ENCODE data around the gene COBLL1.

Gene COBLL1

DNA sequence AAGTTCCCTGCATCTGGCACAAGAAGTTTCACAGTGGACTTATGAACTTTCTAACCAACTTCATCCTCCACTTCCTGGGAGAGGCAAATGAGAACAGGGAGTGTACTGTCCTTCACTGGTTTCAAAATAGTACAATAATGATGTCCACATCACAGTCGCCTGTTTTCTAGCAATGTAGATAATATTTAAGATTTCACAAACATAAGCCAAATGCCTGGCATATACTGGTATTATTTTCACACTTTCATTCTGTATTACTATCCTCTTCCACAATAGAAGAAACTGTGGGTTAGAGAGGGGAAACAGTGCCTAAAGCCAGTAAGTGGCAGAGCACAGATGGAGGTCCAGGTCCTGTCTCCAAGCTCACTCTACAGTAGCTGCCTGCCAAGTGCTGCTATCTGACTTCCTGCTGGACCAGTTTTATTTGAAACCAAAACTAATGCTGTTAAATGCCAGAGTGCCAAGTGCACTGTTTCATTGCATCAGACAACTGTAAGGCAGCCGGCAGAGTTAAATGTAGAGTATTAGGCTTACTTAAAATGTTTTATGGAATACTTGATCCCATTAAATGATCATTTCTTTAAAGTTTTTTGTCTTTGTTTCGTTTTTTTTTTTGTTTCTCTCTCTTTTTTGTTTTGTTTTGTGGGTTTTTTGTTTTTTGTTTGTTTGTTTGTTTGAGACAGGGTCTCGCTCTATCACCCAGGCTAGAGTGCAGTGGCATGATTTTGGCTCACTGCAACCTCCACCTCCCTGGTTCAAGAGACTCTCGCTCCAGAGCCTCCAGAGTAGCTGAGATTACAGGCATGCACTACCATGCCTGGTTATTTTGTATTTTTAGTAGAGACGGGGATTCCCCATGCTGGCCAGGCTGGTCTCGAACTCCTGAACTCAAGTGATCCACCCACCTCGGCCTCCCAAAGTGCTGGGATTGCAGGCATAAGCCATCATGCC is 15.1 kb downstream of the COBLL1 start:
- Histone ChIP-seq H3K27ac (peak overlapping the region in 5 of 21 experiments; percentile 7 to 43 (median 32)), H3K4me3 (no peak overlapping the region)

DNA sequence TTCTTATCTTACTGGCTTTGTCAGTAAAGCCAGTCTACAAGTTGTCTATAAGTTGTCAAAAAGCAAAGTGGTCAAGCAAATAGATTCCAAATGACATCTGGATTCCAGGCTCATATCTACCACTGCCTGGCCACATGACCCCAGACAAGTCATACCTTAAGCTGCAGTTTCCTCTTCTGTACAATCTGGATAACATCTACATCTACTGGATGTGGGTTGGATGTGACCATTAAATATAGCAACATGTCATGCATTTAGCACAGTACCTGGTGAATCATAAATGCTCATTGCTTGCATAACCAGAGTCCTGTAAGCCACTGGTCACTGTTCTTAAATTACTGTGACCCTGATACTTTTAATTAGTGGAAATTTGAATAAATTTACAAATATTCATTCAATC is 16.8 kb downstream of the COBLL1 start:
- H3K4me3 ChIP-seq: no peak overlapping the region
- no peak overlapping the region for H3K27ac ChIP-seq

DNA sequence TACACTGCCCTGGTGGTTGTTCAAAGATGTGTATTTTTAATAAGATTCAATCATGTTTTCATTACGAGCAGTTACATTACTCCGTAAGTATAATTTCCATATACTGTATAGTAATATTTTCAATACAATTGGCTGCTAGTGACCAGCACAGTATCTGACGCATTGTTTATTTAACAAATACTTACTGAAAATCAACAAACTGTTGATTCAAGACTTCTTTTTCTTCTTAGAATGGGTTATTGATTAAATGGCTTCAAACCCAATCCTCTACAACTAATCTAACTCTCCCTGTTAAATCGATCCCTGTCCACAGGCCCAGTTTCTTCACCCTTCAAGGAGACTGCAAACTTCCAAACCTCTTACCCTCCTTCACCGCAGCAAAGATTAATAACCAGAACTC is 18.5 kb downstream of the COBLL1 start:
- no peak overlapping the region for H3K4me3 ChIP-seq
- H3K27ac ChIP-seq: no peak overlapping the region

DNA sequence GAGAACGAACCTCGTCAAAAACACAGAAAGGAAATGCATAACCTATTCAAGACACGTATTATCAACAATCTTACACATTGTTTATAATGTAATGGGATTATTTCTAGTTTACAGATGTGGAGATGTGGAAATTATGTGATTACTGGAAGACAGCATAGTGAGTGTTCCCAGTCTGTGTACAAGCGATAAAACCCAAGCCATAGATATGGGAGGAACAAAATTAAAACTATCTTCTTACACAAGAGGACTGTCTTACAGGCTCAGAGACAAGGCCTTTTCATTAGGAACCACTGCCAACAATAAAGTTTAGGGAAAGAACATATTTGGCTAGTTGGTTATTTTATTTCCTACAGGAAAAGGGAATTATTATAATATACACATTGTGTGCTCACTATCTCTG is 20.3 kb downstream of the COBLL1 start:
- peak overlapping the region in 1 of 21 experiments; percentile 11 for H3K27ac ChIP-seq
- H3K4me3 ChIP-seq: no peak overlapping the region

DNA sequence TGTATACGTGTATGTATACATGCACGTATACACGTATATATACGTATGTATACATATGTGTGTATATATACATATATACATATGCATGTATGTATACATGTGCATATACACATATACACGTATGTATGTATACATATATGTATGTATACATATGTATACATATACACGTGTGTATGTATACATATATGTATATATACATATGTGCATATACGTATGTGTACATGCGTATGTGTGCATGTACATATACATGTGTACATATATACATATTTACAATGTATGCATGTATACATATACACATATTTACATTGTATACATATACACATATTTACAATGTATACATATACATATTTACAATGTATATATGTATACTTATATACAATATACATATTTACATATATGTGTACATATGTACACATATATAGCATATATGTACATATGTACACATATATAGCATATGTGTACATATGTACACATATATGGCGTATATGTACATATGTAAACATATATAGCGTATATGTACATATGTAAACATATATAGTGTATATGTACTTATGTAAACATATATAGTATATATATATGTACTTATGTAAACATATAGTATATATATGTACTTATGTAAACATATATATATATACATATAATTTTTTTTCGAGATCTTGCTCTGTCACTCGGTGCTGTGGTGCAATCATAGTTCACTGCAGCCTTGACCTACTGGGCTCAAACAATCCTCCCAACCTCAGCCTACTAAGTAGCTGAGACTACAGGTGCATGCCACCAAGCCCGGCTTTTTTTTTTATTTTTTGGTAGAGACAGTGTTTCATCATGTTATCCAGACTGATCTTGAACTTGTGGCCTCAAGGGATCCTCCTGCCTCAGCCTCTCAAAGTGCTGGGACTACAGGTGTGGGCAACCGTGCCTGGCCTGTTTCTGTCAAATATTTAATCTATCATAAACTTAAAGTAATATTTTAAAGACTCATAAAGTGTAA is 23.2 kb downstream of the COBLL1 start:
- Histone ChIP-seq H3K27ac (no peak overlapping the region), H3K4me3 (no peak overlapping the region)

DNA sequence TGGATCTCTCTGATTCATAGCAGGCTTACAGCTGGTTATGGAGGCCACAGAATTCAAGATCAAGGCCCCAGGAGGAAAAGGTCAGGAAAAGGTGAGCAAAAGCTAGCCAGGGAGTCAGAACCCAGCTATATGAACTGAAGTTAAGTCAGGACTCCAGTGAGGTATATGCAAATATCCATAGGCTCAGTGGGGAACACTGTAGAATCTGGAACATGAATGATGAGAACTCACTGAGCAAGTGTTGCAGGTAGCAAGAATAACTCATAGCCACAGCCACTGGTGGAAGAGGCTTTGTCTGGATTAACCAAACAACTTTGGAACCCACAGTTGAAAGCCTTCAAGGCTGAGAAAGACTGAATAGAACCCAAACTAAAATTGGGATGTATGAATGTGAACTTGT is 24.7 kb downstream of the COBLL1 start:
- Histone ChIP-seq H3K27ac (no peak overlapping the region), H3K4me3 (no peak overlapping the region)

DNA sequence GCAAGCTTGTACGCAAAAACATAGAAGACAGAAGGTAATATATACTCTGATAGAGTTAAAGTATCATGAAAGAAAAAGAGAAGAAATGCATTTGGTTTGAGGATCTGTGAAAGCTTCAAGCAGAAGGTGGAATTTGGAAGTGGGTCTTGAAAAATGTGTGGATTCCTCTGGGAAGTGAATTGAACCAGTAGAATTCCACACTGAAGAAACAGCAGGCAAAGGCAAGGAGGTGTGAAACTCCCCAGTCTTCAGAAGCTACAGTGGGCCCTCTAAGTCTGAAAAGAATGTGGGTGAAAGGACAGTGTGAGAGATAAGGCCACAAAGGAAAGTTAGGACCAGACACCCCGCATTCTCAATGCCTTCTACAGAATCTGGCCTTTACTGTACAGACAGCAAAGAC is 25.6 kb downstream of the COBLL1 start:
- H3K27ac ChIP-seq: peak overlapping the region in 1 of 21 experiments; percentile 34
- no peak overlapping the region for H3K4me3 ChIP-seq

DNA sequence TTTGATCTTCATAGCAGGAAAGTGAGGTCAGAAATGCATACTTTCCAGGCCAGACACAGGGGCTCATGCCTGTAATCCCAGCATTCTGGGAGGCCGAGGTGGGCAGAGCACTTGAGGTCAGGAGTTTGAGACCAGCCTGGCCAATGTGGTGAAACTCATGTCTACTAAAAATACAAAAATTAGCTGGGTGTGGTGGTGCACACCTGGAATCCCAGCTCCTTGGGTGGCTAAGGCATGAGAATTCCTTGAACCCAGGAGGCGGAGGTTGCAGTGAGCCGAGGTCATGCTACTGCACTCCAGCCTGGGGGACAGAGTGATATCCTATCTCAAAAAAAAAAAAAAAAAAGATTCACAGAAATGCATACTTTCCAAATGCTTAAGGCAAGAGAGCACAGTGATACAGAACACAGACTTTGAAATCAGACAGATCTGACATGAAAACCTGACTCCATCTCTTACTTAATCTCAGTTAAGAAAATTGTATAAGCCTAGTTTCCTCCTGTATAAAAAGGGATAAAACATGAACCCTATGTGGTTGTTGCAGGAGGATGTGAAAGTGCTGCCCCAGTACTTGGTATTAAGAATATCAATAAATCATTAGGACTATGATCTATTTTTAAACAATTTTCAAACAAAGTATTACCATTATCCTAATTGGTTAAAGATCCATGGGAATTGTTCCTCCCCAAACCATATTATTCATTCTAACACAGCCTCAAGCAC is 26.4 kb downstream of the COBLL1 start:
- no peak overlapping the region for H3K27ac ChIP-seq
- no peak overlapping the region for H3K4me3 ChIP-seq

DNA sequence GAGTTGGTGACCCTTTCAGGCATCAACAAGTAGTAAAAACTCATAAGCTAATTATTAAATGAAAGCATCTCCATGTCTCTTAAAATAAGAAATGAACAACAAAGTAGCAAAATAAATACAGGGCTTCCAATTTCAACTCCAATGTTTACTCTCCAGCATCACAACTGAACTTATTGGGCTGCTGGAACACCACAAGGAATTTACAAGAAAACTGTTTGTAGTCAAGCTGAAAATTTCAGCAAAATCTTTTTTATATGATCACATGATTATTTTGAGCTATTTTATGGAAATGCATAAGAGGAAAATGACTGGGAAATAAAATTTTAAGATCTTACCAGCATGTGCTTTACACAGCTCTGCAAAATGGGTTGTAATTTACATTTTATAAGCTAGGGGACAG is 28.1 kb downstream of the COBLL1 start:
- H3K4me3 ChIP-seq: no peak overlapping the region
- no peak overlapping the region for H3K27ac ChIP-seq

DNA sequence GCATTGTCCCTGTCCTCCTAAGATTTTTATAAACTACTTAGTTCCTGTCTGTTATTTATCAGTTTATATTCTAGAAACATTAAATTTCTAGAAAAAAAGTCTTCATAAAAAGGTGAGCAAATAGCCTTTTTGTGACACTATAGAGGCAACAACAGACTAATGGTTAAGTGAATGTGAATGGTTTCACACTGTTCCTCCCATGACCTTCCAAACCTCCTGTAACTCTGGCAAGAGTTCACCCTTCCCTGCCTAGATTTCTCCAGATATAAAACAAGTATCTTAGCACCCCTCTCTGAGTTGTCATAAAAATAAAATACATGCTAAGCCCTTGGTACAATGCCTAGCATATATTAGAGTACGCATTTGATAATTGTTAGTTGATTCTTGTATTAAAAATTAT is 29.2 kb downstream of the COBLL1 start:
- Histone ChIP-seq H3K27ac (no peak overlapping the region), H3K4me3 (no peak overlapping the region)

DNA sequence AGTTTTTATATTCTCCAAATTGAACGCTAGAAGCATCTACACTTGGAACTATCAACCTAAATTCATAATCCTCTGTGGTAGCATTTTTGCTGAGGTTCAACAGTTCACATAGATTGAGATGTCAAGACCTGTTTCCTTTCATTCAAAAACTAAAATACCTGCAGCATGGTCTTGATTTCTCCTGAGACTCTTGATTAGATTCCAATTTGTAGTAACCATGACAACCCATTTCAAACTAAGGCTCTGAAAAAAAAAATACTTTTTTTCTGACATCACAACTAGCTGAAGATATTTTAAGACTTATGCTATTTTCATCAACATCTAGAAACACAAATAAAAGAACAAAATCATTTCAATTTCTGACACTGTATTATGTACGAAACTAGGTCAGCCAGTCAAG is 29.8 kb downstream of the COBLL1 start:
- no peak overlapping the region for H3K27ac ChIP-seq
- no peak overlapping the region for H3K4me3 ChIP-seq

DNA sequence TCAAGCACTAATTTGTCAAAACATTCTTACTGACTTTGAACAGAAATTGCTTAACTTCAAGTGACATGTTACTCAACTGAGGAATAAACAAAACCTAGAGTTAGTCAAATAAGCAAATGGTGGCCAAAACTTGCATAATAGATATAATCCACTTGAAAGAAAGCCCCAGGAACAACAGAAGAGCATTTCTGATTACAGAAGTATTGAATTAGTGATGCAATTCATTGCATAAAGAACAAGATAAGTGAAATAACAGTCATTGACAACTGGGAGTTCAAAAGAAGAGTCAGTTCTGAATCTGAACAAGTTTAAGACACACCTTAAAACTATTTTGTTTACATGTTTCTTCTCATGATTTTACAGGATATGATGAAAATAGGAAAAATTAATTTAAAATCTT is 30.8 kb downstream of the COBLL1 start:
- H3K27ac ChIP-seq: no peak overlapping the region
- no peak overlapping the region for H3K4me3 ChIP-seq

DNA sequence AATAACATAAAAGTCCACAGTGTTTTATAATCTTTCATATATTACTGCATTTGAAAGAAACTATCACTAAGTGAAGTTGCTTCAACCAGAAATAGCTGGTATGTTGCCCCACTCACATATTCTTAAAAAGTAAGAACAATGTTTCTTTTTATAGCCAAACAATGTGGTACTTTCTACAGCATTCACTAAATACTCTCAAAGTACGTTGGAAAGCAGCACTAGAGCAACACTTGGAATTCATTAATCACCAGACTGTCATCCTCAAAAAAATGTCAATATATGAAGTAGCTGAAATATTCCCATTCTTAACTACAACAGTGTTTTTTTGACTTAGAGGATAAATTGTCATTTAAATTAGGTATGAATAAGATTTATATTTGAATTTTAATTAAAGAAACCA is 32.8 kb downstream of the COBLL1 start:
- Histone ChIP-seq H3K27ac (peak overlapping the region in 1 of 21 experiments; percentile 11), H3K4me3 (no peak overlapping the region)

DNA sequence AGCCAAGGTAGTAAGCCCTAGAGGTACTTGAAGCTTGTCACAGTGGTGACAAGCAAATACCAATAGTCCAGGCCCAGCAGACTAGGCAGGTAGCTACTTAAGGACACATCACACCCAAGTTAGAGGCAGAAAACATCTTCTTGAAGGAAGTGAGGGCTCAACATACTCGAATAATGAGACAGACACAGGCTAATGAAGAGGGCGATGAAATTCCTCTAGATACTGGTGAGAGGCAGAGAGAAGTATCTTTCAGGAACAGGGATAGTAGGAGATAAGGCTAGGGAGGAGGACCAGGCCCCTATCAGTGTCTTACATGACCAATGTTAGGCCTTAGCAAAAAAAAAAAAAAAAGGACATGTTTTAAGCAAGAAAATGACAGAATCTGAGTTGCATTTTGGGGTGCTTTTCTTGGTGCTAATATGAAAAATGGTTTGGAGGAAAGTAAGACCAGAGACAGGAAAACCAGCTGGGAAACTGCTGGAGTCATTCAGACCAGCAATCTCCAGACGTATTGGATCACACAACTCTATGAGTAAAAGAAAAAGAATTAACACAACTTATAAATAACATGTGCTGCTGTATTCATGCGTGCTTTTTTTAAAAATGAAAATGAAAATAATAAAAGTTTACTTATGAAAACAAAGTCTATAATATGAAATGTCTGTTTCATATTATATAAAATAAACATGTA is 37.7 kb downstream of the COBLL1 start:
- Histone ChIP-seq H3K27ac (peak overlapping the region in 7 of 21 experiments; percentile 18 to 82 (median 58)), H3K4me3 (no peak overlapping the region)

DNA sequence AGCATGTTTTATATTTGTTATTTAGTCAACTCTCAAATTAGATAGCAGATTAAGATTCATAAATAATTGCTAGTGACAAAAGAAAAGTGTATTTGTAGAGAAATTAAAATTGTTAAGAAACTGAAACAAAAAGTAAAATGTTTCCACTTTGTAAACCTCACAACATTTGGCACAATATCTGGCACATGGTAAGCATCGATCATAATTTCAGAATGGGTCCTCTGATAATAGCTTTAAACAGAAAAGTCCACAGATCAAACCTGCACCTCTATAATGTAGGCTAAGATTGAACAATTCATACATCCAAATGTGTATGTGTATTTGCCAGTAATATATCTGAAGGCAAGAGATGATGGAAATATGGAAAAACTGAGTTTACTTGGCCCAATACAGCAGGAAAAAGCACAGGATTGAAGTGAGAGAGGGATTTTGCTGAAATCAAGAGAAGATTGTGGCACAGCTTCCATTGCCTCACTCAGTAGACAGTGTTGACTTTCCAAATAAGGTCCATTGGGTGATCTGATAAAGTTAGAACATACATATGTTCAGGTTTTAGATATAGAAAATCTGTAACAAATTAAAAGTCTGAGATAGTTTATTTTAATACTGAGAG is 39.4 kb downstream of the COBLL1 start:
- peak overlapping the region in 5 of 21 experiments; percentile 0 to 42 (median 16) for H3K27ac ChIP-seq
- no peak overlapping the region for H3K4me3 ChIP-seq

DNA sequence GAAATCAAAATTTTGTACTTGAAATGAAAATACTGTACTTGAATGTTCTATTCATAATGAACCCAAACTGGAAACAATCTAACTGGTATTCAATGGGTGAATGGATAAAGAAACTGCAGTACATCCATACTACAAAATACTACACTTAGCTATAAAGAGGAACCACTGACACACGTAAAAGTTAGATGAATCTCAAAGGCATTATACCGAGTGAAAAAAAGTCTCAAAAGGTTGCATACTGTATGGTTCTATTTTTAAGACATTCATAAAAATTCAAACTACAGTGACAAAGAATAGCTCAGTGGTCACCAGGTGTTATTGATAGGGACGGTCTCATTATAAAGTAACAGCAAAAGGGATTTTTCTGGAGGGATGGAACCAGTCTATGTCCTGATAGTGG is 41.1 kb downstream of the COBLL1 start:
- H3K27ac ChIP-seq: no peak overlapping the region
- H3K4me3 ChIP-seq: no peak overlapping the region

DNA sequence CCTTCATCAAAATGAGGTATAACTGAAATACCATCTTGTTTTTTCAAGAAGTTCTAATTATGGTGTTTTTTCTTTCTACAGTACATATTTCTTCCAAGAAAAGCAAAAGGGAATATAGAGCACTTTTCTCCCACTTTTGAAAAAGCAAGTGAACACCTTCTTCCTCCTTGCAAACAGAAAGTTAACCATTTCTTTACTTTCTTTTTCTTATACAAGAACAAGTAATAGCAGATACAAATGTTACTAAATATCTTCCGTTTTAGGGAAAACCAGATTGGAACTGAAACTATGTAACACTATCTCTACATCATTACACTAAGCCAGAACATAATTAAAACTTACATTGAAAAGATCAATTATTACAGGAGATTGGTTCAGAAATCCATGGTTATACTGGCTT is 44.0 kb downstream of the COBLL1 start:
- no peak overlapping the region for H3K27ac ChIP-seq
- H3K4me3 ChIP-seq: no peak overlapping the region

DNA sequence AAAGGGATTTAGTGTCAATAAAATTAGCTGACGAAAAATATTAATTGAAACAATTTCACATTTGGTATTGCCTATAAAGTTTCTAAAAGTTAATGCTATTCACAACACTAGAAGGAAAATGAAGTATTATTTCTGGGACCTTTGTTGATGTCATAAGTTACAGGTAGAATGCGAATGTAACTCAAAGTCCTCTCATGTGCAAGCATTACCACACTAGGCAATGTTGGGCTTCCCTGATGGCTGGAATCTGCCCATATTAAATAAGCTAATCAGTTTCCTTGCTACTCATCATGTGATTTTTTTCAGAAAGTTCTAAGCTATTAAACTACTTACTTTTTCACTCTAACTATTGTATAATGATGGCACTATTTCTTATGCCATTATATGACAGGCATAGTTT is 44.6 kb downstream of the COBLL1 start:
- Histone ChIP-seq H3K4me3 (no peak overlapping the region), H3K27ac (no peak overlapping the region)
